Measurements from ENCODE around the gene CBX2.

- TF ChIP-seq POLR2AphosphoS5 (IDR thresholded peaks at IDR 0.05; ENCODE audit: low read depth, low read length): no peak
- TF ChIP-seq REST (IDR thresholded peaks at IDR 0.05; ENCODE audit: insufficient read depth in 1 of 2, low read depth in 2 of 2, low read length in 2 of 2): no peak
- no peak for TF ChIP-seq SIN3A (IDR thresholded peaks at IDR 0.05; ENCODE audit: borderline replicate concordance, insufficient read depth, low read length)
These were observed 40.2 kb downstream of the CBX2 start for GRCh38 chr17:79818026-79818758.
